ENCODE measurements around the gene PIPOX.

GRCh38 chr17:29004081-29004692 lies 38.8 kb upstream of the PIPOX start:
- TF ChIP-seq MTA3 (IDR thresholded peaks at IDR 0.05; ENCODE audit: borderline replicate concordance): no peak
- no peak for TF ChIP-seq RAD21 (CRISPR knock-in tag; conservative IDR thresholded peaks at IDR 0.05 in 1 of 2, IDR thresholded peaks at IDR 0.05 in 1 of 2)
- TF ChIP-seq ZNF830 (CRISPR knock-in tag; IDR thresholded peaks at IDR 0.05): no peak

Data from K562 (cell line).